HL-60 (cell line): Measurements from ENCODE around the gene CRIM1.

Source experiments
- CTCF ChIP-seq: IDR thresholded peaks from one replicate; pipeline ENCODE4 v1.5.1; 2011; ENCODE audit warnings: low read length, control low read depth, inconsistent platforms; ENCODE audit not compliant: insufficient read depth
- GABPA ChIP-seq: IDR thresholded peaks from 2 replicates; pipeline ENCODE4 v1.6.1; 2012; ENCODE audit warnings: low read depth
- POLR2AphosphoS5 ChIP-seq: IDR thresholded peaks from 2 replicates; pipeline ENCODE4 v1.6.1; 2012; ENCODE audit warnings: low read depth
- SPI1 ChIP-seq: IDR thresholded peaks from 2 replicates; pipeline ENCODE4 v1.6.1; 2012; ENCODE audit warnings: low read depth, mild to moderate bottlenecking, borderline replicate concordance

- TF ChIP-seq CTCF, result no peak
- no peak for TF ChIP-seq POLR2AphosphoS5
- no peak for TF ChIP-seq SPI1
- TF ChIP-seq GABPA, result no peak
These were observed 57.6 kb downstream of the CRIM1 start for GRCh38 chr2:36413218-36413617.
